ENCODE measurements around the gene PDE11A.
"Not testable (repeated sequence)": the region's sequence is repeated elsewhere in the genome, so short reads cannot be mapped to it uniquely, and the experiment has no call there.

PDE11A gene

GRCh38 chr2:178008636-178009289 is 63.8 kb downstream of the PDE11A start:
- DNase-seq: no peak

- no peak for DNase-seq
Observed at GRCh38 chr2:178006710-178007109, 65.9 kb downstream of the PDE11A start.

- DNase-seq: no peak
Observed at GRCh38 chr2:178005756-178006155, 66.8 kb downstream of the PDE11A start.

GRCh38 chr2:178002038-178002437 is 70.5 kb downstream of the PDE11A start:
- no peak for DNase-seq

GRCh38 chr2:177998996-177999395 is 73.6 kb downstream of the PDE11A start:
- no peak for DNase-seq

GRCh38 chr2:177998006-177998405 is 74.6 kb downstream of the PDE11A start:
- DNase-seq: no peak

GRCh38 chr2:177992992-177993391 is 79.6 kb downstream of the PDE11A start:
- DNase-seq: no peak

- DNase-seq: no peak
Observed at GRCh38 chr2:177989029-177989885, 83.3 kb downstream of the PDE11A start.

- DNase-seq: no peak
Observed at GRCh38 chr2:177984749-177985148, 87.8 kb downstream of the PDE11A start.

GRCh38 chr2:177983183-177983788 is 89.3 kb downstream of the PDE11A start:
- DNase-seq: no peak

GRCh38 chr2:177972782-177973181 is 99.8 kb downstream of the PDE11A start:
- no peak for DNase-seq

GRCh38 chr2:177972123-177972522 is 100.5 kb downstream of the PDE11A start:
- DNase-seq: no peak

GRCh38 chr2:177970670-177971454 is 101.7 kb downstream of the PDE11A start:
- no peak for DNase-seq

- DNase-seq: no peak
Observed at GRCh38 chr2:177964892-177965291, 107.7 kb downstream of the PDE11A start.

- DNase-seq: no peak
Observed at GRCh38 chr2:177952151-177952550, 120.4 kb downstream of the PDE11A start.

- DNase-seq: not testable (repeated sequence)
Observed at GRCh38 chr2:177947598-177947997, 125.0 kb downstream of the PDE11A start.

GRCh38 chr2:177944530-177944929 is 128.0 kb downstream of the PDE11A start:
- DNase-seq: not testable (repeated sequence)

GRCh38 chr2:177942731-177943130 is 129.8 kb downstream of the PDE11A start:
- no peak for DNase-seq

- DNase-seq: no peak
Observed at GRCh38 chr2:177939211-177939610, 133.4 kb downstream of the PDE11A start.

GRCh38 chr2:177930916-177931315 is 141.7 kb downstream of the PDE11A start:
- DNase-seq: no peak

- no peak for DNase-seq
Observed at GRCh38 chr2:177929662-177930522, 142.7 kb downstream of the PDE11A start.

- no peak for DNase-seq
Observed at GRCh38 chr2:177923323-177923722, 149.3 kb downstream of the PDE11A start.
